Naive B cell (primary cell): ENCODE results near the gene ASPG. TPM values are rescaled to one million over a fixed set of nuclear protein-coding genes. Genes with fewer than 3 reads are reported as not detected.

ENCODE experiments used
- ATAC-seq, 2 donors: fragments of 150-1000 bp; cut with Tn5 transposase; 2 replicates each; pipeline ENCODE4 v1.10.0; 2021; ENCODE audit warnings: low read depth in 2 of 2, mild to moderate bottlenecking in 2 of 2, moderate library complexity in 2 of 2
- DNase-seq: peaks from one replicate; pipeline ENCODE4 v3.0.0; 2022
- H3K27ac Mint-ChIP-seq, 6 donors: one replicate each; pipeline ENCODE4 v1.8.0; 2020 to 2022; ENCODE audit warnings: mild to moderate bottlenecking in 6 of 6, mixed read lengths in 6 of 6, moderate library complexity in 5 of 6, inconsistent platforms in 2 of 6
- H3K27me3 Mint-ChIP-seq, 3 donors: one replicate each; pipeline ENCODE4 v1.8.0; 2021 to 2022; ENCODE audit warnings: mixed read lengths in 3 of 3, mild to moderate bottlenecking in 1 of 3
- H3K36me3 Mint-ChIP-seq, 2 donors: one replicate each; pipeline ENCODE4 v1.8.0; 2020 to 2022; ENCODE audit warnings: mixed read lengths in 2 of 2, inconsistent platforms in 1 of 2, mild to moderate bottlenecking in 1 of 2
- H3K4me1 Mint-ChIP-seq, 3 donors: one replicate each; pipeline ENCODE4 v1.8.0; 2020 to 2022; ENCODE audit warnings: mixed read lengths in 3 of 3, inconsistent platforms in 1 of 3, mild to moderate bottlenecking in 1 of 3, moderate library complexity in 1 of 3
- H3K4me3 Mint-ChIP-seq, 8 donors: one replicate each; pipeline ENCODE4 v1.8.0; 2020 to 2022; ENCODE audit warnings: mild to moderate bottlenecking in 8 of 8, mixed read lengths in 8 of 8, moderate library complexity in 8 of 8, inconsistent platforms in 2 of 8
- H3K9me3 Mint-ChIP-seq, 7 donors: one replicate each; pipeline ENCODE4 v1.8.0; 2020 to 2022; ENCODE audit warnings: mixed read lengths in 7 of 7, mild to moderate bottlenecking in 5 of 7, inconsistent platforms in 2 of 7, moderate library complexity in 1 of 7
- polyA plus RNA-seq, 6 donors: library from polyadenylated mRNA; unstranded; fragments of 300-500 nt; fragmentation: Illumina TruSeq; gene quantifications; one replicate each; pipeline ENCODE4 v1.2.3, GENCODE V29; 2021; ENCODE audit warnings: low read depth in 6 of 6

The ASPG gene
- polyA plus RNA-seq = not detected

GRCh38 chr14:104085032-104085888, at the start of gene ASPG:
Gene ASPG, plus strand, starts transcription at chr14:104085700. Its CDS starts 71 bp downstream, at chr14:104085771.
- peak within 1 kb of the TSS in 1 of 6 donors; percentile 74 for H3K27ac Mint-ChIP-seq
- peak in 1 of 2 donors; percentile 13 for ATAC-seq
- peaks cover 16 to 58% (median 31%) of the 10 kb centered on the region in 3 donors for H3K27me3 Mint-ChIP-seq

GRCh38 chr14:104036212-104036611, 49.3 kb upstream of the ASPG start:
- H3K36me3 Mint-ChIP-seq = no peaks in the 10 kb centered on the region
- peaks cover 35 to 62% (median 54%) of the 10 kb centered on the region in 3 donors for H3K27me3 Mint-ChIP-seq
- ATAC-seq = no peak
- H3K27ac Mint-ChIP-seq = no peak overlapping the region
- H3K4me3 Mint-ChIP-seq = no peak overlapping the region
- H3K4me1 Mint-ChIP-seq = no peaks in the 10 kb centered on the region
- no peaks in the 10 kb centered on the region for H3K9me3 Mint-ChIP-seq
- DNase-seq = no peak

More at GRCh38 chr14:104085032-104085888, at the start of gene ASPG:
- H3K4me3 Mint-ChIP-seq = peak within 1 kb of the TSS in 4 of 8 donors; percentile 21 to 60 (median 34)
- no peaks in the 10 kb centered on the region for H3K36me3 Mint-ChIP-seq
- no peak for DNase-seq
- H3K9me3 Mint-ChIP-seq = no peaks in the 10 kb centered on the region
- peaks cover 0 to 4% (median 0%) of the 10 kb centered on the region in 3 donors for H3K4me1 Mint-ChIP-seq

DNA sequence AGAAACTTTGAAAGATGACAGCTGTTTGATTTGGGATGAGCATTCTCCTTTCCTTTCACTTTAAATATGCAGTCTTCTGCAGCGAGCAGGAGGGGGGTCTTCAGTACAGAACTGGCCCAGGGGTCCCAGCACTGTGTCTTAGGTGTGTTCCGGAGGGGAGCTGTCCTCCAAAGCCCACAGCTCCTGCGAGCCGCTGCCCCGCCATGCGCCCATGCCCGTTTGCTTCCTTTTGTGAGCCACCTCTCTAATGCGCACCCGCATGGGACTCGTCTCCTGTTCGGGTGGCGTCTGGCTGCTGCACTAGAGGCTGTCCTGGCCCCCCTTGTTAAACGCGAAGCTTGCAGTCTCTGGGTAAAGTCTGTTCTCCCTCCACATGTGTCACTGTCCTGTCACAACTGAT, 48.4 kb upstream of the ASPG start:
- Mint-ChIP-seq H3K4me3 (no peak overlapping the region), H3K27ac (no peak overlapping the region), H3K36me3 (no peaks in the 10 kb centered on the region), H3K4me1 (no peaks in the 10 kb centered on the region), H3K9me3 (no peaks in the 10 kb centered on the region), H3K27me3 (peaks cover 35 to 70% (median 54%) of the 10 kb centered on the region in 3 donors)
- no peak for DNase-seq
- no peak for ATAC-seq

DNA sequence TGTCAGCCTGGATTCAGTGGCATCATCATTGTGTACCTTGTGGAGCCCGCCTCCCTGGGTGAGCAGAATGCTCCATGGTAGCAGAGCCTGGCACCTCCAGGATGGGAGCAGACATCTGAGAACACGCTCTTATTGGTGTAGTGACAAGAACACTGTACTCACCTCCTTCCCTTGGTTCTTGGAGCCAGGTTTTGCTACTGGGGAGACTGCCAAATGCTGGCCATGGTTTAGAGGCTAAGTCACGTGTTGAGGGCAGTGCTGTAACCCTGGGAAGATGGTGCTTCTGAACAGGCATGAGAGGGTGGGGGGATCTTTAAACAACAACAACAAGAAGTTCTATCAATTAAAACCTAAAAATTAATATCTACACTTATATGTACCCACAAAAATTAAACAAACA, 47.6 kb upstream of the ASPG start:
- Mint-ChIP-seq H3K36me3 (no peaks in the 10 kb centered on the region), H3K4me3 (no peak overlapping the region), H3K27me3 (peaks cover 29 to 66% (median 46%) of the 10 kb centered on the region in 3 donors), H3K27ac (peak overlapping the region in 1 of 6 donors; percentile 24), H3K4me1 (no peaks in the 10 kb centered on the region), H3K9me3 (no peaks in the 10 kb centered on the region)
- DNase-seq = no peak
- no peak for ATAC-seq

DNA sequence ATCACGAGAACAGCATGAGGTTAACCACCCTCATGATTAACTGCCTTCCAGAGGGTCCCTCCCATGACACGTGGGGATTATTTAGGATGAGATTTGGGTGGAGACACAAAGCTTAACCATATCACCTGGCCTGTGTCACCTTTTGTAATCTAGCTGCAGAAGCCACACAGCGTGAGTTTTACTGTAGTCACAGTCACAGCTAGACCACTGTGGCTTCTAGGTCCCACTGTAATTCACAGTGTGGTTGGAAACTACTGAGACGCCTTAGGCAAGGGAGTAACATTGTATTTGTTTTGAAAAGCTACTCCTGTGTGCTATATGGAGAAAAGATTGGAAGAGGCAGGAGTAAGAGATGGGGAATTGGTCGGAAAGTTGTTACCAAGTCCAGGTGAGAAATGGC, 46.3 kb upstream of the ASPG start:
- no peaks in the 10 kb centered on the region for H3K9me3 Mint-ChIP-seq

DNA sequence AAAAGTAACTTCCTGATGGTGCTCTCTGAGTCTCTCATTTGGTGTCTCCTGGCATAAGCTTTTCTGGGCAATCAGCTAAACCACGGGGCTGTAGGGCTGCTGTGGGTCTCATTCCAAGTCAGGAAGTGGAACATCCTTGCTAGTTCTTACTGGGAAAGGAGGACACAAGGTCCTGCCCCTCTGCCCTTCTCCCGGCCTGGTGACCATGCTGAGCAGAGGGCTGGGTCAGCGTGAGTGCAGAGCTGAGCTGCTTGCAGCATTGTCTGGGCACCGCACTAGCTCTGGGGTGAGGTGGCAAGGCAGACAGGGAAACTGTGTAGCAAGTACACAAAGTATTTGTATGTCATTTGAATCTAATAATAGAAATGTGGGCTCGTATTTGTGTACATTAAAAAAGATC, 45.0 kb upstream of the ASPG start:
- H3K9me3 Mint-ChIP-seq = no peaks in the 10 kb centered on the region
- H3K4me1 Mint-ChIP-seq = no peaks in the 10 kb centered on the region
- DNase-seq (no peak), ATAC-seq (no peak)
- no peak overlapping the region for H3K27ac Mint-ChIP-seq
- H3K36me3 Mint-ChIP-seq = no peaks in the 10 kb centered on the region
- no peak overlapping the region for H3K4me3 Mint-ChIP-seq
- H3K27me3 Mint-ChIP-seq = peaks cover 21 to 48% (median 23%) of the 10 kb centered on the region in 3 donors

More for the DNA sequence above, 46.3 kb upstream of the ASPG start:
- Mint-ChIP-seq H3K36me3 (no peaks in the 10 kb centered on the region), H3K4me3 (no peak overlapping the region), H3K27ac (peak overlapping the region in 1 of 6 donors; percentile 61), H3K4me1 (no peaks in the 10 kb centered on the region), H3K27me3 (peaks cover 21 to 56% (median 36%) of the 10 kb centered on the region in 3 donors)
- DNase-seq (no peak), ATAC-seq (no peak)

DNA sequence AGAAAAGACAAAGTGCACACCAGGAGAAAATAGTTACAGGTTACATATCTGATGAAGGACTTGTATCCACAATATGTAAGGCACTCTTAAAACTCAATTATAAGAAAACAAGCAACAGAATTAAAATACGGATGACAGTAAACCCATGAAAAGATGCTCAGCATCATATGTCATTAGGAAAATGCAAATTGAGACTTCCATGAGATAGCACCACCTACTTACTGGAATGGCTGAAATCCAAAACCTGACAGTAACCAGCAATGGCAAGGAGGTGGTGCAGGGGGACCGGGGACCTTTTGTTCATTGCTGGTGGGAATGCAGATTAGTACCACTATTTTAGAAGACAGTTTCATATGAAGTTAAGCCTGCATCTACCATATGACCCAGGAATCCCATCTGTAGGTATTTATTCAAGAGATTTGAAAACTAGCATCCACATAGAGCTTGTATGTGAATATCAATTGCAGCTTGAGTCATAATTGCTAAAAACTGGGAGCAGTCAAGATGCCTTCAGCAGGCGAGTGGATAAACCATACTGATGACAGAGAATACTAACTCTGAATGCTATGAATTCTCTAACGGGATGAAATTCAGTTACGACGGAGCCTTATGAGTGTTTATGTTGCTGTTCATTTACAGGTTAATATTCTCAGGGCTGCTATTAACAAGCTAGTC, 43.9 kb upstream of the ASPG start:
- Mint-ChIP-seq H3K27me3 (peaks cover 17 to 47% (median 19%) of the 10 kb centered on the region in 3 donors), H3K36me3 (no peaks in the 10 kb centered on the region)

GRCh38 chr14:104044016-104044415, 41.5 kb upstream of the ASPG start:
- ATAC-seq (no peak), DNase-seq (no peak)
- Mint-ChIP-seq H3K27me3 (peaks cover 13 to 50% (median 16%) of the 10 kb centered on the region in 3 donors), H3K27ac (no peak overlapping the region), H3K9me3 (peaks cover 0 to 5% (median 0%) of the 10 kb centered on the region in 7 donors), H3K4me3 (no peak overlapping the region), H3K36me3 (no peaks in the 10 kb centered on the region), H3K4me1 (no peaks in the 10 kb centered on the region)

More for the DNA sequence above, 43.9 kb upstream of the ASPG start:
- no peaks in the 10 kb centered on the region for H3K9me3 Mint-ChIP-seq
- H3K4me3 Mint-ChIP-seq = no peak overlapping the region
- no peak overlapping the region for H3K27ac Mint-ChIP-seq
- H3K4me1 Mint-ChIP-seq = no peaks in the 10 kb centered on the region
- DNase-seq = no peak
- no peak for ATAC-seq

DNA sequence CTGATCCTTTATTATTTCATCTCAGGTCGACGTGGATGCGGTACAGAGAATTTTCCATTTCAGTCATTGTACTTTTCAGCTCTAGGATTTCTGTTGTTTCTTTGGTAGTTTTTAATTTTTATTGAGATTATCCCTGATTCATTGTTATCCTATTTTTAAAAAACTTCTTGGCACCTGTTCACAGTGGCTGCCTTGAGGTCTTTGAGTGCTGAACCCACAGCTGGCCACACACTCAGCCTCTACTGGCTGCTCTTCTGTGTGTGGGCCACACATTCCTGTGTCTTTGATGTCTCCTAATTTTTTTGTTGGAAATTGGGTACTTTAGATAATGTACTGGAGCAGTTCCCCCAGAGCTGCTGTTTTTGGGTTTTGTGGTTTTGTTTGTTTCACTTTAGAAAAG, 37.7 kb upstream of the ASPG start:
- Mint-ChIP-seq H3K36me3 (no peaks in the 10 kb centered on the region), H3K27me3 (peaks cover 19 to 36% (median 22%) of the 10 kb centered on the region in 3 donors), H3K9me3 (peaks cover 0 to 5% (median 1%) of the 10 kb centered on the region in 7 donors), H3K4me3 (no peak overlapping the region), H3K27ac (no peak overlapping the region), H3K4me1 (no peaks in the 10 kb centered on the region)
- ATAC-seq (no peak), DNase-seq (no peak)

DNA sequence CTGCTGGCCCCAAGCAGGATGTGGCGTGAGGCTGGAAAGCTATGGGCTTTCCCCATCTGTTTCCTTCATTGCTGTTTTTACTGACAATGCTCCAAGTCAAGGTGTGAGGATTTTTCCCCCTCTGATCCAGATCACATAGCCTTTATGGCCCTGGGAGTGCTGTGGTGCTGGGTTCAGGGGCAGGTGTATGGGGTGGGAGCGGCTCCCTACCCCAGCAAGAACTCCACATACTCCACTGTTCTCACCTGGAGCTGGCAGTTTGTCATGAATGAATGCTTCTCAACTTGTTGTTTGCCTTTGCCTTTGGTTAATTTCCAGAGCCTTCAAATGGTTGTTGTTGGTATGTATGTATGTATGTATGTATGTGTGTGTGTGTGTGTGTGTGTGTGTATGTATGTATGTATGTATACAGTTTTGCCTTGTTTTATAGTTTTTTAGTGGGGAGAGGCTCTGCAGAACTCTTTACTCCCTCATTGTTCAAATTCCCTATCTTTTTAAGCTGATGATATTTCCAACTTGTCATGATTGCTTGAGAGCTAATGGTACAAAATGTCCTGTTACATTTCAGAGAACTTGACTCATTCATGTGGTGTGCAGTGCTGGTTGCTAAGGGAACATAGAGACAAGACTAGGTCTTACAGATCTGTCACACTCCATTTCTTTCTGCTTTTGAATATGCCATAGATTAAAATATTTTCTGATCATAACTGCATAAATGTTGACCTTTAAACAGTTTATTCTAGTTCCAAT, 36.6 kb upstream of the ASPG start:
- Mint-ChIP-seq H3K27ac (peak overlapping the region in 1 of 6 donors; percentile 29), H3K9me3 (peaks cover 0 to 5% (median 1%) of the 10 kb centered on the region in 7 donors), H3K4me1 (no peaks in the 10 kb centered on the region), H3K36me3 (no peaks in the 10 kb centered on the region), H3K27me3 (peaks cover 22 to 38% (median 24%) of the 10 kb centered on the region in 3 donors), H3K4me3 (no peak overlapping the region)
- DNase-seq (no peak), ATAC-seq (no peak)

- H3K36me3 Mint-ChIP-seq = no peaks in the 10 kb centered on the region
- DNase-seq = no peak
- H3K4me3 Mint-ChIP-seq = peak overlapping the region in 1 of 8 donors; percentile 9
- peaks cover 22 to 44% (median 32%) of the 10 kb centered on the region in 3 donors for H3K27me3 Mint-ChIP-seq
- H3K9me3 Mint-ChIP-seq = peaks cover 0 to 5% (median 1%) of the 10 kb centered on the region in 7 donors
- no peak for ATAC-seq
- no peaks in the 10 kb centered on the region for H3K4me1 Mint-ChIP-seq
- H3K27ac Mint-ChIP-seq = peak overlapping the region in 1 of 6 donors; percentile 57
Observed at GRCh38 chr14:104049576-104050240, 35.8 kb upstream of the ASPG start.

- no peaks in the 10 kb centered on the region for H3K4me1 Mint-ChIP-seq
- peaks cover 0 to 5% (median 1%) of the 10 kb centered on the region in 7 donors for H3K9me3 Mint-ChIP-seq
- no peak for ATAC-seq
- no peak for DNase-seq
- H3K4me3 Mint-ChIP-seq = no peak overlapping the region
- peaks cover 27 to 49% (median 43%) of the 10 kb centered on the region in 3 donors for H3K27me3 Mint-ChIP-seq
- no peaks in the 10 kb centered on the region for H3K36me3 Mint-ChIP-seq
- no peak overlapping the region for H3K27ac Mint-ChIP-seq
Observed at GRCh38 chr14:104051092-104051813, 34.2 kb upstream of the ASPG start.
